Fibroblast of peridontal ligament (primary cell): ENCODE results near the gene SSTR5.
"Not testable (repeated sequence)": the region's sequence is repeated elsewhere in the genome, so short reads cannot be mapped to it uniquely, and the experiment has no call there.

Source experiments
- DNase-seq: peaks from one replicate; pipeline ENCODE4 v3.0.0-alpha.2; 2010; ENCODE audit errors: extremely low read depth

The SSTR5 gene

GRCh38 chr16:1072526-1073261 is at the start of gene SSTR5:
TSS of gene SSTR5 (plus strand) at chr16:1072747. CDS start at chr16:1078869, 6,122 bp downstream.
- no peak for DNase-seq

GRCh38 chr16:1024138-1024537 is 48.4 kb upstream of the SSTR5 start:
- no peak for DNase-seq

GRCh38 chr16:1025183-1025809 is 47.3 kb upstream of the SSTR5 start:
- DNase-seq = not testable (repeated sequence)

- no peak for DNase-seq
Measured at GRCh38 chr16:1026057-1026783, 46.3 kb upstream of the SSTR5 start.

GRCh38 chr16:1026784-1027500 is 45.6 kb upstream of the SSTR5 start:
- DNase-seq = no peak

- DNase-seq = no peak
Measured at GRCh38 chr16:1027501-1027815, 45.1 kb upstream of the SSTR5 start.

- DNase-seq = no peak
Measured at GRCh38 chr16:1028056-1028455, 44.5 kb upstream of the SSTR5 start.

- DNase-seq = no peak
Measured at GRCh38 chr16:1028524-1029258, 43.9 kb upstream of the SSTR5 start.

GRCh38 chr16:1029259-1029545 is 43.3 kb upstream of the SSTR5 start:
- DNase-seq = no peak

- no peak for DNase-seq
Measured at GRCh38 chr16:1030473-1030901, 42.1 kb upstream of the SSTR5 start.

- no peak for DNase-seq
Measured at GRCh38 chr16:1031666-1032065, 40.9 kb upstream of the SSTR5 start.

GRCh38 chr16:1032607-1033006 is 39.9 kb upstream of the SSTR5 start:
- no peak for DNase-seq

- DNase-seq = no peak
Measured at GRCh38 chr16:1033128-1033679, 39.3 kb upstream of the SSTR5 start.

- no peak for DNase-seq
Measured at GRCh38 chr16:1034230-1035065, 38.1 kb upstream of the SSTR5 start.

GRCh38 chr16:1035066-1035415 is 37.5 kb upstream of the SSTR5 start:
- DNase-seq = no peak

- DNase-seq = no peak
Measured at GRCh38 chr16:1036166-1036565, 36.4 kb upstream of the SSTR5 start.

GRCh38 chr16:1036726-1037393 is 35.7 kb upstream of the SSTR5 start:
- DNase-seq = peak; percentile 2

- peak; percentile 28 for DNase-seq
Measured at GRCh38 chr16:1037394-1038257, 34.9 kb upstream of the SSTR5 start.

- DNase-seq = no peak
Measured at GRCh38 chr16:1038932-1039331, 33.6 kb upstream of the SSTR5 start.
